ENCODE results near the gene KDM4F.
"Not testable (repeated sequence)": the region's sequence is repeated elsewhere in the genome, so short reads cannot be mapped to it uniquely, and the experiment has no call there.

KDM4F gene

DNA sequence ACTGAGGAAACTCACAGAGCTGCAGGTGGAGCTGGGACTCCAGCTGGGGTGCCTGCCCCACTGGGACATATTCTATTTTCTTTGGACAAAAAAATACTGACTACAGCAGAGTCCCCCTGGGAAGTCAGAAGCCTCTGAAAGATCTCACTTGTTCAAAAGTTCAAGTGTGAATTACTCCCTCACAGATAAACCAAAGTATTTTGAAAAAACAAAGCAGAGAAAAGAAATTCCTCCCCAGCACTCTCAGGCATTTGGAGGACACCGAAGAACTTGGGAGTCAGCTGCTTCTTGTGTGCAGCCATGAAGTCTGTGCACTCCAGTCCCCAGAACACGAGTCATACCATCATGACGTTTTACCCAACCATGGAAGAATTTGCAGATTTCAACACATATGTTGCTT, at the start of gene KDM4F:
KDM4F (plus strand) TSS at position 301 of the 400 bp plus-strand sequence.
- DNase-seq (ENCODE audit: low read depth), result not testable (repeated sequence)

DNA sequence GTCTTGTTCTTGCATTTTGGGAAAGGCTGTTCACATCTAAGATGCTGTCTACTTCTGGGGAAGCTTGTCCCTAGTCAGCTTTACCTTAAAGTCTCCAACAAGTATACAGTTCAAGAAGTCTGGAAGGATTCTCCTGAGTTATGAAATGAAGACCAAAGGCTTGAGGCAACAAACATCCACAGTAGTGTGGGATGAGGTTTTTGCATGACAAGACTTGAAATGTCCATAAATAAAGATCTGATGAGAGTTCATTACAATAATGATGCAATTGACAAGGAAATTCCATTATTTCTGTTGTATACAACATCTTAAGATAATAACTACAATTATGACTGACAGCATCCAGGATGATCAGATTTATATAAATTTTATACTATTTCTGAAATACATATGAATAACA, 45.5 kb upstream of the KDM4F start:
- DNase-seq (ENCODE audit: low read depth), result no peak

DNA sequence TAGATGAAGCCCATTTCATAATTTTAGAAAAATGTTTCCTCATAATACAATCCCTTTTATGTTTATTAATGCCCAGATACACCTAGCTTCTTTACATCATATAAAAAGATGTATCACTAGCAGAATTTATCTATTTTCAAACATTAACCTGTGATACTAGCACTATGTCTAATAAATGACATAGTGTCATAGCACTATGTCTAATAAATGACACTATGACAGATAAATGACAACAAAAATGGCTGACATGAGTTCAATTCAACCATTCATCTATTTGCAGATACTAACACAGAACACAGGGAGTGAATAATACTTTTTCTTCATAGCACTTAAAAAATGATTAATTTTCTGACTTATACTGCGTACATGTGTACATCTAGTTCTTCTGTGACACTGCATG, 43.6 kb upstream of the KDM4F start:
- DNase-seq (ENCODE audit: low read depth), result no peak

DNA sequence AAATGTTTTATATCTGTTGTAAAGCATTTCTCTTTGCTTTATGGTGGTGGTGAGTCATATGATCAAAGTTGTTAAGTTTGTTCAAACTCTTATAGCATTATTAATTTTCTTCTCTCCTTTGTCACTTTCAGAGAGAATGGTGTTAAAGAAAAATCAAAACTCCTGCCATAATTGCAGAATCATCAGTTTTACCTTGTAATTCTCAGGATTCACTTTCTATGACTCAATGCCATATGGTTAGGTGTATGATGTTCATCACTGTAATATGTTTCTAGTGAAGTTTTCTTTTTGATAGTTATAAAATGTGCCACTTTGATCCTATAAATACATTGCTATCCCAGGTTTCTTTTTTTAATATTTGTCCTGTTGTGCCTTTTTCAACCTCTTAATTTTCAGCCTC, 37.8 kb upstream of the KDM4F start:
- DNase-seq (ENCODE audit: low read depth), result no peak

DNA sequence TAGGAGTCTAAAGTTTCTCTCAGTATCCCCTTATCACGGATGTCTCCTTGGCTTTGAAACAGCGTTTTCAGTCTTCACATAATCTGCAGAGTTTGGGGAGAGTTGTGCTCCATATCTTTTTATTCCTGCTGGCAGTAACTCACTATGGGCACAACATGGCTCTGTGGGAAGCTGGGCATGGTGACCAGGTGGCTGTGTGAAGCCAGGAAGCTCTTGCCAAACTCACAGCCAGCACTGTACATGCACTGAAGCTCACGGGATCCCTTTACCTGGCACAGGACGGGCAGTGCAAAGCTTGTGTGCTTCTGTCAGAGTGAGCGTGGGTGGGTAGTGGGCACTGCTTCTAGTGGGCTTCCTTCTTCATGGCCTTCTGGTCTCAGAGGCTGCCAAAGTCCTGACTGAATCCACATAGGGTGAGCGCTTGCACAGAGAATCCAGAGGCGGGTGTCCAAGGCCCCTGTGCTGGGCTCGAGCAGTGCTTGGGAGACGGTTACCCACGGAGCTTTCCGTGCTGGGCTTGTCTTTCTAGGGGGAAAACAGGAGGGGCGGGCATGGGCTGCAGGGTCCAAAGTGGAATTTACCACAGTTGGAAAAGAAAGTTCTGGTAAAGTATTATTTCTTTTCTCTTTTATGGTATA, 34.9 kb upstream of the KDM4F start:
- no peak for DNase-seq (ENCODE audit: low read depth)

DNA sequence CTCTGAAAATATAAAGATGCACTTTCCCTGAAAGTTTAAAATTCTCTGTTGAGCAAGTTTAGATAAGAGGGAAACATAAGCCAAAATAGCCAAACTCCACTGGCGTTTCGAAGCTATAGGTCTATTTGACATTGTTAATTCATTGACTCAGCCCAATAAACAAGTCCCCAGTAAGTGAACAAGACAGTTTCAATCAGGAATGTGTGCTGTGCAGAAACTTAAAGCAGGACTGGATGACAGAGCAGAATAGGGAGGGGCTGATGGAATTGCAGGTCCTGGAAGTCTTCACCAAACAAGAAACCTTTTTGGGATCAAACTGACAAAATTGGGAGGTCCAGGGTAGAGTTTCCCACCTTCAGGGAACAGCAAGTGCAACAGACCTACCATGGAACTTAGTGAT, 33.1 kb upstream of the KDM4F start:
- no peak for DNase-seq (ENCODE audit: low read depth)

DNA sequence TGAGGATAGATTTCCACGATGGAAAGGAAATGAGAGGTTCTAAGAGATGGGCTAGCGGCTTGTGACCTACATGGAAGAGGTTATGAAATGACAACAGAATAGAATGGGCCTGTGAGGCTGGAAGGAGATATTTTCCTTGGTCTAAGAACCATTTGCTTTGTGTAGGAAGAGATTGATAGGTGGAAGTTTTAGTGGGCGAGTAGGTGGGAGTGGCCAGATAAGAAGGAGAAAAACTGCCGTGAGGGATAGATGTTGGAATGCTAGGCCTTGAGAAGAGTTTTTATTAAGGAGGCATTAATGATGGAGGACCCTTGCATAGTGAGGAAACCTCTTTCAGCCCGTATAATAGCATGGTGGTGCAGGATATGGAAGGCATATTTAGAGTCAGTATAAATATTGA, 27.8 kb upstream of the KDM4F start:
- DNase-seq (ENCODE audit: low read depth), result not testable (repeated sequence)

DNA sequence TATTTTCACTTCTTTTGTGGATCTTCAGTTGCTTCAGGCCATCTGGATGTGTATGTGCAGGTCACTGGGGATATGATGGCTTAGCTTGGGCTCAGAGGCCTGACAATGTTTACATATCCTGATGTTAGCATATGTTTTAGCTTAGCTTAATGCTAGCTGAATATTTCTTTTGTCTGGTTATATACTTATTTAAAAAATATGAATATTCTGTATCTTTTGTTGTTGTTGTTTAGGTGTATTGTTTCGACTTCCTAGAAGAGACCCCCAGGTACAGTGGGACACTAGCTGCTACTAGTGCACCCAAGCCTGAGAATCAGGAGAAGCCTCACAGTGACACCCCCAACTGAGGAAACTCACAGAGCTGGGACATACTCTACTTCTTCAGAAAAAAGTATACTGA, 24.3 kb upstream of the KDM4F start, which contains the start of gene KDM4E:
KDM4E (plus strand) TSS at position 301 of the 400 bp plus-strand sequence. CDS start 300 bp downstream, outside the sequence.
- no peak for DNase-seq (ENCODE audit: low read depth)

DNA sequence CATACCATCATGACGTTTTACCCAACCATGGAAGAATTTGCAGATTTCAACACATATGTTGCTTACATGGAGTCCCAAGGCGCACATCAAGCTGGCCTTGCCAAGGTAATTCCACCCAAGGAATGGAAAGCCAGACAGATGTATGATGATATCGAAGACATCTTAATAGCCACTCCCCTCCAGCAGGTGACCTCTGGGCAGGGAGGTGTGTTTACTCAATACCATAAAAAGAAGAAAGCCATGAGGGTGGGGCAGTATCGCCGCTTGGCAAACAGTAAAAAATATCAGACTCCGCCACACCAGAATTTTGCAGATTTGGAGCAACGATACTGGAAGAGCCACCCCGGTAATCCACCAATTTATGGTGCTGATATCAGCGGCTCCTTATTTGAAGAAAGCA, 23.6 kb upstream of the KDM4F start:
- DNase-seq (ENCODE audit: low read depth), result not testable (repeated sequence)

DNA sequence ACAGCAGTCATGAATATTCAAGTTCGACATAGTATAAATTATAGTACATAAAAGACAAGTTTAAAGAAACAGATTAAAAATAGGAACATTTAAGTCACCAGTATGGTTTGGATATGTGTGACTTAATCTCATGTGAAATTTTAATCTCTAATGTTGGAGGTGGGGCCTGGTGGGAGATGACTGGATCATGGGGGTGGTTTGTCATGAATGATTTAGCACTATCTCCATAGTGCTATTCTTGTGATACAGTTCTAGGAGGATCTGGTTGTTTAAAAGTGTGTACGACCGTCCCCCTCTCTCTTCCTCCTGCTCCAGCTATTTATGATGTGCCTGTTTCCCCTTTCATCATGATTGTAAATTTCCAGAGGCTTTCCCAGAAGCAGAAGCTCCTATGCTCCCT, 20.9 kb upstream of the KDM4F start:
- DNase-seq (ENCODE audit: low read depth), result no peak

DNA sequence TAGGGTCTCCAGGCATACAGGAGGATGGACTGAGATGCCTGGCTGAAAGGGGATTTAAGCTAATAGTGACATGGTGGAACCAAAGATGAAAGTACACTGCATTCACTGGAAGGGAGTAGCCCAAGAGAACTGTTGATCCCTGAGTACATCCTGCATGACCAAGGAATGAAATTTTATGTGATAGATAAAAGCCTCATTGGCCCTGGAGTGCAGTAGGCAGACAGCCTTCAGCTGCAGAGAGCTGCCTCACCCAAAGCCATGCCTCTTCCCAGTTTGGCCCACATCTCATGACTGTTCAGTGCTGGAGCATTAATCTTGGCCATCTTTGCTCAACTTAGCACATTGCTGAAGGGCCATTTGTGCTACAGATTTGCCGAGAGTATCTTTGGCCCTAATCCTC, 16.2 kb upstream of the KDM4F start:
- no peak for DNase-seq (ENCODE audit: low read depth)

DNA sequence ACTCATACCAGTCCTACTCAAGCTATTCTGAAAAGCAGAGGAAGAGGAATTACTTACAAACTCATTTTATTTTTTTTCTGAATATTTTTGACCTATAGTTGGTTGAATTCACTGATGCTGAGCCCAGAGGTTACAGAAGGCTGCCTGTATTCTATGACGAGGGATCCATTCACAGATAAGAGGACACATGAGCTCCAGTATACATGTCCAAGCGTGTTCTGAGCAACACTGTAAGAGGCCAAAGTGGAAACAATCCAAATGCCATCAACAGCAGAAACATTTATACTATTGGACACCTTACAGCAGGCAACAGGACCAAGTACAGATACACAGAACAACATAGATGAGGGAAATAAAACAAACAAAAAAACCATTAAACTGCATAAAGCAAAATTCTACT, 13.9 kb upstream of the KDM4F start:
- no peak for DNase-seq (ENCODE audit: low read depth)

DNA sequence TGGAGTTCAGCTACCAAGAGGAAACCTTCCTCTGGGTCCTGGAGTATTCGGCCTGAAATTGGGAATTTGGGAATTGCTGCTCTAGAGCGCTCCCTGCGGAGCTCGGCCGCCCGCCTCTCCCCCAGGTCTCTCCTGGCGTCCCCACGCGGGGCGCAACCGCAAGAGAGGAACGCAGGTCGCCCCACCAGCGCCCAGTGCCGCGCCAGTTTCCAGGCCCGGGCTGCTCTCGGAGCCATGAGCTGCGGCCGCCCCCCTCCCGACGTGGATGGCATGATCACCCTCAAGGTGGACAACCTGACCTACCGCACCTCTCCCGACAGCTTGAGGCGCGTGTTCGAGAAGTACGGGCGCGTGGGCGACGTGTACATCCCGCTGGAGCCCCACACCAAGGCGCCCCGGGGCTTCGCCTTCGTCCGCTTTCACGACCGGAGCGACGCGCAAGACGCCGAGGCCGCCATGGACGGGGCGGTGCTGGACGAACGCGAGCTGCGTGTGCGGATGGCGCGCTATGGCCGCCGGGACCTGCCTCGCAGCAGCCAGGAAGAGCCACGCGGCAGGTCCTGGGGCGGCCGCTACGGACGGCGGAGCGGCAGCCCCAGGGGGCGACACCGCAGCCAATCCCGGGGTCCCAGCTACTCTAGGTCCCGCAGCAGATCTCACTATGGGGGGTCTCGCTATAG, 11.7 kb upstream of the KDM4F start:
- not testable (repeated sequence) for DNase-seq (ENCODE audit: low read depth)

DNA sequence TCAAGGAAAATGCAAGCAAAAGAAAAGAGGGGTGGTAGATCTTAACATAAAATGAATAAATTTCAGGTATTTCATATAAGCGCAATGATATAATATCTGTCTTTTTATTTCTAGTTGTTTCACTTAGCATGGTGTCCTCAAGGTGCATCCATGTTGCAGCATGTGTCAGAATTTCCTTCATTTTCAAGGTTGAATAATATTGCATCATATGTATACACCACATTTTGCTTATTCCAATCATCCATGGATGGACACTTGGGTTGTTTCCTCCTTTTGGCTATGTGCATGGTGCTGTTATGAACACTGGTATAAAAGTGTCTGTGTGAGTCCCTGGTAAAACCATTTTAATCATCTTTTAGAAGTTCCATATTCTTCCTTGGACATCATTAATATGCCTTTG, 7.0 kb upstream of the KDM4F start:
- no peak for DNase-seq (ENCODE audit: low read depth)

DNA sequence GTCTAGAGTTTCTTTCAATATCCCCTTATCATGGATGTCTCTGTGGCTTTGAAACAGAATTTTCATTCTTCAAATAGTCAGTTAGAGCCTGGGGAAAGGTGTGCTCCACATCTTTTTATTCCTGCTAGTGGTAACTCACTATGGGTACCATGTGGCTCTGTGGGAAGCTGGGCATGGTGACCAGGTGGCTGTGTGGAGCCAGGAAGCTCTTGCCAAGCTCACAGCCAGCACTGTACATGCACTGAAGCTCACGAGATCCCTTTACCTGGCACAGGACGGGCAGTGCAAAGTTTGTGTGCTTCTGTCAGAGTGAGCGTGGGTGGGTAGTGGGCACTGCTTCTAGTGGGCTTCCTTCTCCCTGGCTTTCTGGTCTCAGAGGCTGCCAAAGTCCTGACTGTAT, 6.3 kb upstream of the KDM4F start:
- DNase-seq (ENCODE audit: low read depth), result no peak

DNA sequence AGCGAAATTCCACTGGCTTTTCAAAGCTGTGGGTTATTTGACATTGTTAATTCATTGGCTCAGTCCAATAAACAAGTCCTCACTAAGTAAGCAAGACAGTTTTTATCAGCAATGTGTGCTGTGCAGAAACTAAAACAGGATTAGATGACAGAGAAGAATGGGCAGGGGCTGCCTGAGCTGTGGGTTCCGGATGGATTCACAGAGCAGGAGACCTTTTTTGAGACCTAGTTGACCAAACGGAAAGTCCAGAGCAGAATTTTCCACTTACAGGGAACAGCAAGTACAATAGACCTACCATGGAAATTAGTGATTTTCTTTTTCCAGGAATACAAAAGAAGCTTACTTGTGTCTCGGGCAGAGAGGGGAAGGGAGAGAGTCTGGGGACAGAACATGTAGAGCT, 5.2 kb upstream of the KDM4F start:
- no peak for DNase-seq (ENCODE audit: low read depth)

DNA sequence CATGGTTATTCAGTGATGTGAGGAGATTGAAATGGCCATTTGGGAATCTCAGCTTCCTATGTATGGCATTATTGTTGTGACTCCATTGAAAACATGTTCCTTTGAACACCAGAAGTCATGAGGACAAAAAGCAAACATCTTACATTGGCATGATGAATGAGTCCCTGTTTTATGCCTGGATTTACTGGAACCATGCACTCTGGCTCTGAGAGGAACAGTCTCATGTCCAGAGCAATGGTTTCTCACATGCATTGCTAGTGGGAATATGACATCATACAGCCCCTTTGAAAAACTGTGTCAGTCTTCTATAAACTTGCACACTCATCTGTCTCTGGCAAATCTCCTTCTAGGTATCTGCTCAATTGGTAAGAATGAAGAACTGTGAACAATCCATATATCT, 3.4 kb upstream of the KDM4F start:
- DNase-seq (ENCODE audit: low read depth), result no peak

DNA sequence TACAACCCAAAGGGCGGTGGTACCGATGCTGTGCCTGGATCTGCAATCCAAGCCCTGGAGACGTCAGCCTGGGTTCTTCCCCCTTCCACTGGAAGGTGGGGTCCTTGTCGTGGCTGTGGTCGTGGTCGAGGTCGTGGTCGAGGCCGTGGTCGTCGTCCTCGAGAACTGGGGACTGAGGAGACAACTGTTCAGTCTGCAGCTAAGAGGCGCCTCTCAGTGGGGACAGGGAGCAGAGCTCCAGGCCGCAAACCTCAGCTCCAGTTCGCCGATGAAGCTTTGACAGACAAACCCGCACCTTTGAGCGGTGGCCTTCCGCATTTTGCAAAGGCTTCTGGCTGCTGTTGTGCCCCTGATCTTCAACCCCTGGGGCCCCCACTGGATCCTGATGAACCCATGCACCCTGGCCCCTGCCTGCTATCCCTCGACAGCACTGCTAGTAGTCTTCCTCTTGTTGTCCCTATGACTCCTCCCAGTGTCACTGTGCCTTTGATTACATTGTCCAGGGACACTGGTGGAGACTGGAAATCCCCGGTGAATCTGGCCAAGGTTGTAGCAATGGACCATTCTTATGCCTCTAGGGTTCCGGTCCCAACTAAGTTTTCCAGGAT, 1.5 kb downstream of the KDM4F start:
- DNase-seq (ENCODE audit: low read depth), result no peak

DNA sequence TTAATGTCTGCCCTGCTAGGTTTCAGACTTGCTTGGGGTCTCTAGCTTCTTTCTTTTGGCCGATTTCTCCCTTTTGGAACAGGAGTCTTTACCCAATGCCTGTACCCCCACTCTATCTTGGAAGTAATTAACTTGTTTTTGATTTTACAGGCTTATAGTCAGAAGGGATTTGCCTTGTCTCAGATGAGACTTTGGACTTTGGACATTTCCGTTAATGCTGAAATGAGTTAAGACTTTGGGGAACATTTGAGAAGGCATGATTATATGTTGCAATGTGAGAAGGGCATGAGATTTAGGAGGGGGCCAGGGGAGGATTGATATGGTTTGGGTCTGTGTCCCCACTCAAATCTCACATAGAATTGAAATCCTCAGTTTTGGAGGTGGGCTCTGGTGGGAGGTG, 5.1 kb downstream of the KDM4F start:
- DNase-seq (ENCODE audit: low read depth), result no peak

DNA sequence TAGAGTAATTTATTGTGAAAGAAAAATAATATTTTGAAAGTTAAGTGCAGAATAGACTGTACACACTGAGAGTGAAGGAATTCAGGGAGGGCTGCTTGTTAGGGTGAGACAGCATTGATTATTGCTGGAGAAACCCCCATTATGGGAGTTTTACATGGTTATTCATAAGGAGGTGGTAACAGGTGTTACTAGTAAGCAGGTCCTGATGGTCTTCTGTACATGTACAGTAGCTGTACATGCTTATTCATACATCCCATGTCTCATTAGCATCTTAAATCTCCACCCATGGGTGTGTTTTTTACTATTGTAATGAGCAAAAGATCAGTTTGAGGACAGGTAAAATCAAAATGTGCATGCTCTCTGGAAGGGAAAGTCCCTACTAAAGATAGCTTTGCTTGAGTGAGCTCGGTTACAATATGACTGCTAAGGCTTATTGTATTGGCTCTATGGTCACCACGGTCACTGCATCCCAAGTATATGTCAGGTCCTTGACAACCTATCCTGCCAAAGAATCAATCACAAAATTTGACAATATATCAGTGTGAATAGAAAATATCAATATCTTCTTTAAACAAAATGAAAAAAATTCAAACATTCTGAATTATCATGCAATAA, 6.2 kb downstream of the KDM4F start:
- no peak for DNase-seq (ENCODE audit: low read depth)

DNA sequence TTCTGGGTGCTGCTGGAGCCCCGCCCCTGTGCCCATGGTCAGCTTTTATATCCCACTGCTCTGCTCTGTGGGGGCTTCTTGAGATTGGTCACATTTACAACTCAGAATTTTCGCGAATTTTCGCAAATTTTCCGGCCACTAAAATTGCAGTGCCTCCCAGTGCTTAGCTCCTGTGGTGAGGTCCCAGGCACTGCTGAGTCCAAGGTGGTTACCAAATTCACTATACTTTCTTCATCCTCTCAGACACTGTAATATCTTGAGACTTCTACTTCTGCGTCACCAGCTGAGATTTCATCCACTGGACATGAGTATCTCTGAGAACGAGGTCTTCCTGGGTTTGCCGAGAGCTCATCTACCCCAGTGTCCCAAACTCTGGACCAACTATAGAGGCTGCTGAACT, 8.7 kb downstream of the KDM4F start:
- DNase-seq (ENCODE audit: low read depth), result no peak

DNA sequence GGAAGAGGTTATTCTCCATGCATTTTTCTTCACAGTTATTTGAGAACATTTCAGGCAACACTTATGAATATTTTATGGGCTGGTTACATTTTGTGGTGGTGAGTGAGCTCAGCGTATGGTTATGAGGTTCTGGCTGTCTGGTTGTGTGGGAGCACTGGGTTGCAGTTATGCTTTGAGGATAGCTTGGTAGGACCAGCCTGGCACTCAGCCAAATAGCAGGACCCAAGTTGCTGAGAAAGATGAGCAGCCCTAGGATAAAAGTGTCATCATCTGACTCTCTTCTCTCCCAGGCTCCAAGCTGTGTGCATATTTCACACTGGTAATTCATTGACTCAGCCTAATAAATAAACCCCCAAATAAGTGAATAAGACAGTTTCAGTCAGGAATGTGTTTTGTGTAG, 9.4 kb downstream of the KDM4F start:
- DNase-seq (ENCODE audit: low read depth), result no peak

DNA sequence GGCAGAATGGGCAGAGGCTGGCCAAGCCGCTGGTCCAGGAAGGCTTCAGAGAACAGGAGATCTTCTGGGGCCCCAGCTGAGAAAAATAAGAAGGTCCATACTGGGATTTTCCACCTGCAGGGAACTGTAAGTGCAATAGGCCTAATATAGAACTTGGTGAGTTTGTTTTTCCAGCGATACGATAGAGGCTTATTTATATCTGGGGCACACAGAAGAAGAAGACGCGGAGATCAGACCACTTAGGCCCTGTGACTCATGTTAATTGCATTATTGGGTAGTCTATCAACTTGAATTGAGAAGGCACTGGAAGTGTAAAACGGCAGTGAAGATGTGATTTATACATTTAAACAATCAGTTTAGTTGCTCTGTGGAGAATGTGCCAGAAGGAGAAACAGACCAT, 9.8 kb downstream of the KDM4F start:
- no peak for DNase-seq (ENCODE audit: low read depth)

Measured in stimulated activated CD8-positive, alpha-beta memory T cell treated with anti-CD3 and anti-CD28 coated beads, Interleukin-4, amount 100 ng/mL, for 24 hours (primary cell).